H1 (cell line): ENCODE measurements around the gene MBD3L2B. TPM values are rescaled to one million over a fixed set of nuclear protein-coding genes. Genes with fewer than 3 reads are reported as not detected.
"Not testable (repeated sequence)": the region's sequence is repeated elsewhere in the genome, so short reads cannot be mapped to it uniquely, and the experiment has no call there.

ENCODE experiments used
- CTCF ChIA-PET: fragments of 300-600 bp; sonication (Branson Sonifier 250); formaldehyde crosslinking; loops from one replicate; lab custom pipeline; 2021; ENCODE audit not compliant: partially characterized antibody; lab: Charles Lee
- POLR2A ChIA-PET: fragments of 300-600 bp; sonication (Branson Sonifier 250); formaldehyde crosslinking; loops from one replicate; lab custom pipeline; 2021; ENCODE audit warnings: inconsistent platforms; ENCODE audit not compliant: partially characterized antibody; lab: Charles Lee
- DNase-seq, 2 experiments: peaks; one replicate each; pipeline versions ENCODE4 v3.0.0 to v3.0.0-alpha.2; 2010 to 2022; ENCODE audit warnings: low spot score in 2 of 2, low read depth in 1 of 2, mixed read lengths in 1 of 2
- FAIRE-seq: peaks from 2 replicates; lab custom pipeline; 2011; peaks lifted over from hg19 to GRCh38; lab: Jason Lieb, UNC
- H2AFZ ChIP-seq: 2 replicates; pipeline ENCODE4 v1.8.1; 2012; ENCODE audit warnings: low read length, inconsistent platforms
- H2AK5ac ChIP-seq: 2 replicates; pipeline ENCODE4 v1.6.1; 2013; ENCODE audit warnings: low read depth, low read length
- H2BK120ac ChIP-seq: replicated peaks from 2 replicates; pipeline ENCODE3; 2013; ENCODE audit warnings: low read depth, low read length, inconsistent platforms
- H2BK12ac ChIP-seq: 2 replicates; pipeline ENCODE4 v1.6.1; 2013; ENCODE audit warnings: low read depth, low read length
- H2BK15ac ChIP-seq: 2 replicates; pipeline ENCODE4 v1.6.1; 2013; ENCODE audit warnings: low read length
- H2BK20ac ChIP-seq: 2 replicates; pipeline ENCODE4 v1.6.1; 2013; ENCODE audit warnings: low read length
- H2BK5ac ChIP-seq: 2 replicates; pipeline ENCODE4 v1.6.1; 2013; ENCODE audit warnings: low read depth, low read length
- H3K14ac ChIP-seq: 2 replicates; pipeline ENCODE4 v1.6.1; 2013; ENCODE audit warnings: inconsistent platforms; ENCODE audit not compliant: insufficient read length
- H3K18ac ChIP-seq: 2 replicates; pipeline ENCODE4 v1.6.1; 2013; ENCODE audit warnings: low read length; ENCODE audit errors: extremely low read depth
- H3K23ac ChIP-seq: 2 replicates; pipeline ENCODE4 v1.6.1; 2013; ENCODE audit warnings: inconsistent platforms; ENCODE audit not compliant: insufficient read length
- H3K23me2 ChIP-seq: 2 replicates; pipeline ENCODE4 v1.6.1; 2013; ENCODE audit warnings: low read depth, low read length
- H3K27ac ChIP-seq: 2 replicates; pipeline ENCODE4 v1.6.1; 2011; ENCODE audit warnings: low read depth, low read length, inconsistent platforms
- H3K27me3 ChIP-seq, 4 experiments: replicated peaks in 1 of 4; 1 replicate in 1 of 4; 2 replicates in 3 of 4; pipeline versions ENCODE4 v1.6.1 to v1.8.1; 2011 to 2013; ENCODE audit warnings: low read length in 3 of 4, mild to moderate bottlenecking in 3 of 4, inconsistent platforms in 2 of 4, mixed read lengths in 2 of 4, moderate library complexity in 1 of 4; ENCODE audit not compliant: control insufficient read depth in 3 of 4, insufficient read depth in 3 of 4; ENCODE audit errors: extremely low read depth in 1 of 4
- H3K36me3 ChIP-seq, 4 experiments: 2 replicates each; pipeline versions ENCODE4 v1.6.1 to v1.8.1; 2011 to 2013; ENCODE audit warnings: mild to moderate bottlenecking in 4 of 4, low read length in 3 of 4, moderate library complexity in 2 of 4, control low read depth in 1 of 4, inconsistent platforms in 1 of 4; ENCODE audit not compliant: insufficient read depth in 4 of 4, control insufficient read depth in 2 of 4
- H3K4ac ChIP-seq: replicated peaks from 2 replicates; pipeline ENCODE3; 2013; ENCODE audit warnings: low read length, low read depth, mixed read lengths, inconsistent platforms; ENCODE audit not compliant: insufficient read length
- H3K4me1 ChIP-seq, 4 experiments: replicated peaks in 1 of 4; 1 replicate in 1 of 4; 2 replicates in 3 of 4; pipeline versions ENCODE4 v1.6.1 to v1.8.1; 2011 to 2013; ENCODE audit warnings: low read length in 3 of 4, inconsistent platforms in 2 of 4, mixed read lengths in 1 of 4; ENCODE audit not compliant: insufficient read depth in 4 of 4, control insufficient read depth in 3 of 4
- H3K4me2 ChIP-seq, 2 experiments: 2 replicates each; pipeline versions ENCODE4 v1.6.1 to v1.8.1; 2011 to 2013; ENCODE audit warnings: low read depth in 2 of 2, low read length in 2 of 2, control low read depth in 1 of 2, inconsistent platforms in 1 of 2, mild to moderate bottlenecking in 1 of 2; ENCODE audit not compliant: insufficient read depth in 1 of 2
- H3K4me3 ChIP-seq, 4 experiments: fragments of 200-600, 300-600 bp in 1 of 4; sonication (generic), shearing (Covaris generic), sonication (Bioruptor Twin) in 1 of 4; 2 replicates each; pipeline versions ENCODE4 v1.5.1 to v1.8.1; 2011 to 2016; ENCODE audit warnings: low read length in 4 of 4, low read depth in 3 of 4, control low read depth in 2 of 4, inconsistent platforms in 2 of 4, mild to moderate bottlenecking in 2 of 4, mixed read lengths in 1 of 4, moderate library complexity in 1 of 4; ENCODE audit not compliant: insufficient read depth in 2 of 4; ENCODE audit errors: extremely low read depth in 1 of 4
- H3K56ac ChIP-seq: replicated peaks from 2 replicates; pipeline ENCODE3; 2013; ENCODE audit warnings: low read depth, mild to moderate bottlenecking, mixed read lengths, low read length, inconsistent platforms; ENCODE audit not compliant: insufficient read length
- H3K79me1 ChIP-seq: 2 replicates; pipeline ENCODE4 v1.6.1; 2013; ENCODE audit warnings: low read depth, low read length, control low read depth
- H3K79me2 ChIP-seq, 2 experiments: 2 replicates each; pipeline versions ENCODE4 v1.6.1 to v1.8.1; 2012 to 2013; ENCODE audit warnings: low read length in 2 of 2, mild to moderate bottlenecking in 2 of 2, inconsistent platforms in 1 of 2; ENCODE audit not compliant: insufficient read depth in 2 of 2, control insufficient read depth in 1 of 2
- H3K9ac ChIP-seq, 4 experiments: replicated peaks in 1 of 4; 1 replicate in 1 of 4; 2 replicates in 3 of 4; pipeline versions ENCODE4 v1.6.1 to v1.8.1; 2011 to 2013; ENCODE audit warnings: low read depth in 3 of 4, low read length in 3 of 4, control low read depth in 2 of 4, mild to moderate bottlenecking in 2 of 4, moderate library complexity in 2 of 4, inconsistent platforms in 1 of 4; ENCODE audit errors: extremely low read depth in 1 of 4
- H3K9me3 ChIP-seq, 2 experiments: 2 replicates each; pipeline versions ENCODE4 v1.6.1 to v1.8.1; 2012 to 2013; ENCODE audit warnings: mild to moderate bottlenecking in 2 of 2, moderate library complexity in 2 of 2, control low read depth in 1 of 2, inconsistent platforms in 1 of 2, low read depth in 1 of 2, low read length in 1 of 2, mixed read lengths in 1 of 2; ENCODE audit not compliant: insufficient read depth in 2 of 2
- H4K20me1 ChIP-seq, 2 experiments: replicated peaks in 1 of 2; 2 replicates each; pipeline versions ENCODE3 to v1.8.1; 2011 to 2013; ENCODE audit warnings: inconsistent platforms in 2 of 2, low read length in 2 of 2, mild to moderate bottlenecking in 1 of 2; ENCODE audit not compliant: insufficient read depth in 2 of 2, control insufficient read depth in 1 of 2
- H4K5ac ChIP-seq: 2 replicates; pipeline ENCODE4 v1.6.1; 2013; ENCODE audit warnings: low read length, low read depth, mixed read lengths, inconsistent platforms; ENCODE audit not compliant: insufficient read length
- H4K8ac ChIP-seq: 2 replicates; pipeline ENCODE4 v1.8.0; 2013; ENCODE audit warnings: mild to moderate bottlenecking, moderate library complexity, low read length, inconsistent platforms; ENCODE audit not compliant: insufficient read depth; ENCODE audit errors: extremely low read depth
- H4K91ac ChIP-seq: replicated peaks from 2 replicates; pipeline ENCODE3; 2013; ENCODE audit warnings: low read length, mixed read lengths, inconsistent platforms; ENCODE audit not compliant: insufficient read length
- WGBS, 2 experiments: shearing (Covaris generic) in 1 of 2; methylation state at CpG; one replicate each; pipeline versions ENCODE4 v1.1.6 to v1.1.7; 2013 to 2015; ENCODE audit warnings: low lambda C conversion rate in 2 of 2, mixed read lengths in 2 of 2, inconsistent platforms in 1 of 2, low coverage in 1 of 2, missing lambda C conversion rate in 1 of 2; ENCODE audit not compliant: insufficient replicate concordance in 2 of 2, insufficient coverage in 1 of 2, insufficient read length in 1 of 2; ENCODE audit errors: extremely low coverage in 1 of 2, missing lambda C conversion rate in 1 of 2; 5-methylcytosine and 5-hydroxymethylcytosine counted together
- polyA plus RNA-seq, 7 experiments: library from polyadenylated mRNA; depleted of rRNA in 3 of 7; stranded (reverse) in 5 of 7; unstranded in 2 of 7; fragments of >200 nt in 5 of 7; fragments of 200-250 nt in 2 of 7; gene quantifications; 1 replicate in 5 of 7; 2 replicates in 1 of 7; 4 replicates in 1 of 7; pipeline versions ENCODE4 v1.2.1 to v1.2.3, GENCODE V29; 2011 to 2013; ENCODE audit warnings: missing spikeins in 2 of 7, mixed read lengths in 2 of 7
- total RNA-seq: library from RNA; stranded (reverse); fragmentation: NEBNext Ultra II Directional; extraction: Animal tissue kit (Norgen Biotek cat#: 25700); gene quantifications from 2 replicates; pipeline ENCODE4 v1.2.1, GENCODE V29; 2021

Gene MBD3L2B
- total and polyA plus RNA-seq, 2 of the 8 experiments (the other 6 are each of a cell fraction or from before 2014, with no cell fraction given) = not detected

DNA sequence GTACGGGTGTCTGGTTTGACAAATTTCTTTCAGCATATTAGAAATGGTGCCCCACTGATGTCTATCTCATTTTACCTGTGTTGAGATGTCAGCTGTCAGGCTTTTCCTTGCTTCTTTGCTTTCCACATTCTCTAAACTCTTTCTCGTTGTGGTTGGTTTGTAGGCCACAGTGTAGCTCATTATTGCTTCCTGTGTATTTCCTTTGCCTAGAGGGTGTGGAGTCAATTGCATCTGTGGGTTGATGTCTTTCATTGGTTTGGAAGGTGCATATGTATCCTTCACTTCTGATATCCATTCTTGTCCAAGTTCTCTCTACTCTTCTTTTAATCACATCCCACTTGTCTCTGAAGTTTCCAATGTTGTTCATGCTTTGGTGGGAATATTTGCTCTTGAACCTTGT, 20.3 kb upstream of the MBD3L2B start:
- H2AK5ac ChIP-seq, H4K8ac ChIP-seq, H3K4ac ChIP-seq, H3K4me3 ChIP-seq, H3K4me2 ChIP-seq, H3K79me2 ChIP-seq, H2BK120ac ChIP-seq, H4K20me1 ChIP-seq, DNase-seq, POLR2A ChIA-PET, H2BK12ac ChIP-seq, H3K14ac ChIP-seq, H3K27me3 ChIP-seq, CTCF ChIA-PET, H3K27ac ChIP-seq, H2AFZ ChIP-seq, H3K36me3 ChIP-seq, H3K9ac ChIP-seq, H4K5ac ChIP-seq, H2BK15ac ChIP-seq, H4K91ac ChIP-seq, H3K23me2 ChIP-seq, H3K18ac ChIP-seq, H3K79me1 ChIP-seq, FAIRE-seq, H2BK5ac ChIP-seq, H3K23ac ChIP-seq, H3K56ac ChIP-seq, H2BK20ac ChIP-seq, H3K4me1 ChIP-seq, H3K9me3 ChIP-seq: not testable (repeated sequence)
- no CpG with 5 or more reads among the region's 2 CpGs for WGBS, 2 experiments

DNA sequence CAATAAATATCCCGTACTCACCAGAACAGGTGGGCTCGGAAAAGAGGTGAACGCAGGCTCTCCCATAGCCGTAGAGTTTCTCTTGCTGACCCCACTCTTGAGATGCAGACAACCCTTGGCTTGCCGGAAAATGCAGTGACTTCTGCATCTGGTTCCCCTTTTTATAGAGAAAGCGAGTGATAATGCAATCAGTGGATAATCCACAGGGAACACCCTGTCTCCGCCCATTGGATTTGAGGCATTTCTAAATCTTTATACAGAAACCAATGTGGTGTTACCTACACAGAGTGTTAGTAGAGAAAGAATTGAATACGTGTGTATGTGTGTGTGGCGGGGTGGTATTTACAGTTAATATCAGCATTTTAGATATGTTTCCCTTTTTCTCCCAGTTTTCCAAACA, 18.8 kb upstream of the MBD3L2B start, which contains the start of gene MBD3L4:
Gene MBD3L4, minus strand, starts transcription at position 101 of the 400 bp plus-strand sequence. Its CDS starts 35 bp downstream, at position 66.
- H3K9ac ChIP-seq, H3K4me3 ChIP-seq, H4K8ac ChIP-seq, H3K4me2 ChIP-seq, CTCF ChIA-PET, H4K91ac ChIP-seq, FAIRE-seq, H4K20me1 ChIP-seq, H3K9me3 ChIP-seq, H2BK120ac ChIP-seq, H3K36me3 ChIP-seq, H2AFZ ChIP-seq, H4K5ac ChIP-seq, H3K27me3 ChIP-seq, POLR2A ChIA-PET, H2BK5ac ChIP-seq, H3K4ac ChIP-seq, H3K23ac ChIP-seq, H2BK12ac ChIP-seq, H3K56ac ChIP-seq, H2BK20ac ChIP-seq, H3K18ac ChIP-seq, DNase-seq, H3K79me2 ChIP-seq, H3K27ac ChIP-seq, H3K23me2 ChIP-seq, H3K79me1 ChIP-seq, H2AK5ac ChIP-seq, H3K14ac ChIP-seq, H3K4me1 ChIP-seq, H2BK15ac ChIP-seq: not testable (repeated sequence)
- no CpG with 5 or more reads among the region's 9 CpGs for WGBS, 2 experiments
